Pancreas (tissue), 10 donors: ENCODE results near the gene UGT1A7. TPM values are rescaled to one million over a fixed set of nuclear protein-coding genes. Genes with fewer than 3 reads are reported as not detected.

ENCODE experiments used
- ATAC-seq, 4 donors: fragments of 200-7000 bp; cut with Tn5 transposase; one replicate each; pipeline versions ENCODE4 v1.8.0 to v1.9.1; 2020; ENCODE audit warnings: mild to moderate bottlenecking in 4 of 4, moderate library complexity in 4 of 4
- DNase-seq, 6 donors: peaks; one replicate each; pipeline ENCODE4 v3.0.0-alpha.2; 2020
- FAIRE-seq: peaks from 2 replicates; lab custom pipeline; 2012; peaks lifted over from hg19 to GRCh38; lab: Jason Lieb, UNC
- H3K27ac ChIP-seq, 4 donors: fragments of 200-600 bp; sonication (generic); 1 replicate in 3 of 4; 2 replicates in 1 of 4; pipeline versions ENCODE4 v1.5.0 to v1.8.0; 2020
- H3K27me3 ChIP-seq, 4 donors: fragments of 200-600 bp; one replicate each; pipeline ENCODE4 v1.8.0; 2021
- H3K36me3 ChIP-seq, 3 donors: fragments of 200-600 bp; sonication (generic) in 1 of 3; one replicate each; pipeline versions ENCODE4 v1.5.0 to v1.8.0; 2020 to 2021
- H3K4me1 ChIP-seq, 3 donors: fragments of 200-600 bp; one replicate each; pipeline ENCODE4 v1.8.0; 2021
- H3K4me3 ChIP-seq, 4 donors: fragments of 200-600 bp; sonication (generic) in 2 of 4; one replicate each; pipeline versions ENCODE4 v1.5.0 to v1.8.0; 2020 to 2021
- H3K9me3 ChIP-seq, 4 donors: fragments of 200-600 bp; one replicate each; pipeline ENCODE4 v1.8.0; 2021
- WGBS, 2 donors: extraction: QIAGEN DNeasy Blood & Tissue Kit; methylation state at CpG; one replicate each; pipeline ENCODE4 v1.1.7; 2013; 5-methylcytosine and 5-hydroxymethylcytosine counted together
- intact Hi-C, 3 donors: fragments of 100-400 bp; cut with DNase I; formaldehyde crosslinking; loops; one replicate each; pipeline versions ENCODE4 v1.11.1 to v1.14.2; 2022
- polyA plus RNA-seq, 2 donors: library from polyadenylated mRNA; stranded (reverse); fragments of 200-250 nt; gene quantifications; one replicate each; pipeline ENCODE4 v1.2.3, GENCODE V29; 2013
- total RNA-seq, 6 donors: library from RNA; stranded (reverse); fragmentation: NEBNext Ultra II Directional in 4 of 6; extraction: Animal tissue kit (Norgen Biotek cat#: 25700) in 4 of 6; gene quantifications; one replicate each; pipeline versions ENCODE4 v1.2.1 to v1.2.4, GENCODE V29; 2021 to 2023
- TF ChIP-seq, protein P1 (sequence below), 4 donors: fragments of 200-600 bp; sonication (generic) in 3 of 4; IDR thresholded peaks; one replicate each; pipeline versions ENCODE4 v1.5.0 to v1.8.0; 2021; ENCODE audit warnings: antibody characterized with exemption in 4 of 4
- donor health status: healthy with polysubstance abuse.
- donor health status: DM: no; HTN: no; CAD: no; lungs with moderate emphysema.
- donor health status: DM: no; HTN: no; CAD: no.
- donor health status: control.
- donor health status: control.
- donor health status: Bipolar disorder and iron deficiency.
- donor health status: DM: yes; HTN: yes; CAD: no.
- donor health status: DM: no; HTN: no; CAD: no.
- donor health status: DM: no; HTN: no; CAD: no.
- donor health status: DM: yes; HTN: yes; CAD: no.

UGT1A7 gene
- total and polyA plus RNA-seq, 8 donors: not detected

DNA sequence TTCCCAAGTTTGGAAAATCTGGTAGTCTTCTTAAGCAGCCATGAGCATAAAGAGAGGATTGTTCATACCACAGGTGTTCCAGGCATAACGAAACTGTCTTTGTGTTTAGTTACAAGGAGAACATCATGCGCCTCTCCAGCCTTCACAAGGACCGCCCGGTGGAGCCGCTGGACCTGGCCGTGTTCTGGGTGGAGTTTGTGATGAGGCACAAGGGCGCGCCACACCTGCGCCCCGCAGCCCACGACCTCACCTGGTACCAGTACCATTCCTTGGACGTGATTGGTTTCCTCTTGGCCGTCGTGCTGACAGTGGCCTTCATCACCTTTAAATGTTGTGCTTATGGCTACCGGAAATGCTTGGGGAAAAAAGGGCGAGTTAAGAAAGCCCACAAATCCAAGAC lies 90.5 kb downstream of the UGT1A7 start:
- Histone ChIP-seq H3K4me3 (no peak overlapping the region), H3K4me1 (no peaks in the 10 kb centered on the region), H3K27me3 (no peaks in the 10 kb centered on the region), H3K36me3 (no peaks in the 10 kb centered on the region), H3K27ac (no peak overlapping the region), H3K9me3 (no peaks in the 10 kb centered on the region)
- no peak for FAIRE-seq
- no peak for ATAC-seq
- intact Hi-C loops: no loop called here
- TF ChIP-seq, protein P1, sequence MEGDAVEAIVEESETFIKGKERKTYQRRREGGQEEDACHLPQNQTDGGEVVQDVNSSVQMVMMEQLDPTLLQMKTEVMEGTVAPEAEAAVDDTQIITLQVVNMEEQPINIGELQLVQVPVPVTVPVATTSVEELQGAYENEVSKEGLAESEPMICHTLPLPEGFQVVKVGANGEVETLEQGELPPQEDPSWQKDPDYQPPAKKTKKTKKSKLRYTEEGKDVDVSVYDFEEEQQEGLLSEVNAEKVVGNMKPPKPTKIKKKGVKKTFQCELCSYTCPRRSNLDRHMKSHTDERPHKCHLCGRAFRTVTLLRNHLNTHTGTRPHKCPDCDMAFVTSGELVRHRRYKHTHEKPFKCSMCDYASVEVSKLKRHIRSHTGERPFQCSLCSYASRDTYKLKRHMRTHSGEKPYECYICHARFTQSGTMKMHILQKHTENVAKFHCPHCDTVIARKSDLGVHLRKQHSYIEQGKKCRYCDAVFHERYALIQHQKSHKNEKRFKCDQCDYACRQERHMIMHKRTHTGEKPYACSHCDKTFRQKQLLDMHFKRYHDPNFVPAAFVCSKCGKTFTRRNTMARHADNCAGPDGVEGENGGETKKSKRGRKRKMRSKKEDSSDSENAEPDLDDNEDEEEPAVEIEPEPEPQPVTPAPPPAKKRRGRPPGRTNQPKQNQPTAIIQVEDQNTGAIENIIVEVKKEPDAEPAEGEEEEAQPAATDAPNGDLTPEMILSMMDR (IDR thresholded peaks at IDR 0.05): no peak
- DNase-seq: no peak
- WGBS, 2 donors: 76 to 80% methylated on average over 16 of the region's 16 CpGs

DNA sequence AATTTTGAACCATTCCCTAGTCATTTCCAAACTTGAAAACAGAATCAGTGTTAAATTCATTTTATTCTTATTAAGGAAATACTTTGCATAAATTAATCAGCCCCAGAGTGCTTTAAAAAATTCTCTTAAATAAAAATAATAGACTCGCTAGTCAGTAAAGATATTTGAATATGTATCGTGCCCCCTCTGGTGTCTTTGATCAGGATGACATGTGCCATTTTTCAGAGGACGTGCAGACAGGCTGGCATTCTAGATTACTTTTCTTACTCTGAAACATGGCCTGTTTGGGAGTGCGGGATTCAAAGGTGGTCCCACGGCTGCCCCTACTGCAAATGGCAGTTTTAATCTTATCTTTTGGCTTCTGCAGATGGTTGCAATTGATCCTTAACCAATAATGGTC lies 90.9 kb downstream of the UGT1A7 start:
- intact Hi-C loops: no loop called here
- H3K4me3 ChIP-seq: no peak overlapping the region
- no peaks in the 10 kb centered on the region for H3K4me1 ChIP-seq
- WGBS, 2 donors: 46 to 47% methylated on average over 5 of the region's 5 CpGs
- H3K36me3 ChIP-seq: no peaks in the 10 kb centered on the region
- ATAC-seq (no peak), DNase-seq (no peak), FAIRE-seq (no peak)
- H3K27ac ChIP-seq: no peak overlapping the region
- TF ChIP-seq, protein P1 (IDR thresholded peaks at IDR 0.05): no peak
- H3K9me3 ChIP-seq: no peaks in the 10 kb centered on the region
- no peaks in the 10 kb centered on the region for H3K27me3 ChIP-seq

DNA sequence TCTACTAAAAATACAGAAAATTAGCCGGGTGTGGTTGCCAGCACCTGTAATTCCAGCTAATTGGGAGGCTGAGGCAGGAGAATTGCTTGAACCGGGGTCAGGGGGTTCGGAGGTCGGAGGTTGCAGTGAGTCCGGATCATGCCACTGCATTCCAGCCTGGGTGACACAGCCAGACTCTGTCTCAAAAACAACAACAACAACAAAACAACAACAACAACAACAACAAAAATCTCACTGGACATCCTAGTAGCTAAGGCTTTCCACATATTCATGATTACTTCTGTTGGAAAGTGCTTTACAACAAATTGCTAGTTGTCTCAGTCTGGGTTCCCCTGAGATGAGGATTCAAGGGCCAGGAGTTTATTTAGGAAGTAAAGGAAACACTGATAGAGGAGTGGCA lies 92.2 kb downstream of the UGT1A7 start:
- DNase-seq (no peak), FAIRE-seq (no peak), ATAC-seq (no peak)
- no peak overlapping the region for H3K27ac ChIP-seq
- WGBS, 2 donors: 77 to 85% methylated on average over 5 of the region's 5 CpGs
- no peak overlapping the region for H3K4me3 ChIP-seq
- no peaks in the 10 kb centered on the region for H3K4me1 ChIP-seq
- intact Hi-C loops: no loop called here
- H3K36me3 ChIP-seq: no peaks in the 10 kb centered on the region
- TF ChIP-seq, protein P1 (IDR thresholded peaks at IDR 0.05): no peak
- H3K9me3 ChIP-seq: no peaks in the 10 kb centered on the region
- H3K27me3 ChIP-seq: no peaks in the 10 kb centered on the region

DNA sequence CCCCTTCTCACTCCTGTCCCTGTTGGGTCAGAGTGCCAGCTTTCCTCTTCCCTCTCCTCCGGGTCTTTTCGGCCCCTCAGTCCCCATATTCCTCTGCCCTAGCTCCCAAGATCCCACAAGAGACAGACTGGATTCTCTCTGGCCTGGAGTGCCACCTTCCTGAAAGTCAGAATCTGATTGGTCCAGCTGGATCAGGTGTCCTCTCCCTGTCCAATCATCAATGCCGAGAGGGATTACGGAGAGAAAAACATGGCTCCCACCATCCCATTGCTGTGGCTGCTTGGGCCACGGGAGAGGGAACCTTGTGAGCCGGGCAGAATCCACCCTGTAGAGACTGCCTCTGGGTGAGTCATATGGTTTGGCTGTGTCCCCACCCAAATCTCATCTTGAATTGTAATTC lies 93.7 kb downstream of the UGT1A7 start:
- no peak overlapping the region for H3K4me3 ChIP-seq
- intact Hi-C loops: no loop called here
- TF ChIP-seq, protein P1 (IDR thresholded peaks at IDR 0.05): no peak
- H3K4me1 ChIP-seq: no peaks in the 10 kb centered on the region
- H3K27me3 ChIP-seq: no peaks in the 10 kb centered on the region
- no peak for FAIRE-seq
- 80 to 90% methylated on average over 6 of the region's 6 CpGs for WGBS, 2 donors
- H3K27ac ChIP-seq: no peak overlapping the region
- no peak for DNase-seq
- no peaks in the 10 kb centered on the region for H3K36me3 ChIP-seq
- no peak for ATAC-seq
- no peaks in the 10 kb centered on the region for H3K9me3 ChIP-seq

DNA sequence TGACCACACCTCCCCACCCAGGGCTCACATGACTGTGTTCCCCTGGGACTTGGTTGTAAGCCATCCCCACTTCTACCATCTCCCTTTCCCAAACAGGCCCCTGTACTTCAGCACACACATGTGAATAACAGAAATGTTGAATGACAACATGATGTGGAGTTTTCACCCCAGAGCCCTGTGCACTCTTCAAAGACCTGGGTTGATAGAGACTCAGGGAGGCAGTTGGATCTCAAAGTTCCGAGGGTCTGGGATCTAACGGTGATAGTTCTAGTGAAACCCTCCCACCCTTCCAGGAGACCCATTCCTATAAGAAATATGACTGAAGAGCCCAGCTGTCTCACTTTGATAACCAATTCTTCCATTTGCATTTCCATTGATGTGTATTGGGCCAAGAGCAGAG lies 96.3 kb downstream of the UGT1A7 start, which contains the start of gene MROH2A:
MROH2A (plus strand) TSS at position 301 of the 400 bp plus-strand sequence. CDS start 1,029 bp downstream, outside the sequence.
- ATAC-seq (no peak), FAIRE-seq (no peak), DNase-seq (no peak)
- intact Hi-C loops: no loop called here
- no peaks in the 10 kb centered on the region for H3K9me3 ChIP-seq
- TF ChIP-seq, protein P1 (IDR thresholded peaks at IDR 0.05): no peak
- H3K27me3 ChIP-seq: no peaks in the 10 kb centered on the region
- WGBS, 2 donors: 52 to 56% methylated on average over 2 of the region's 2 CpGs
- H3K4me3 ChIP-seq: no peak within 1 kb of the TSS
- no peaks in the 10 kb centered on the region for H3K36me3 ChIP-seq
- no peaks in the 10 kb centered on the region for H3K4me1 ChIP-seq
- H3K27ac ChIP-seq: no peak within 1 kb of the TSS
